Measurements from ENCODE around the gene VTN.

VTN gene

GRCh38 chr17:28394337-28395116, 24.4 kb upstream of the VTN start:
- no peak for DNase-seq

- no peak for DNase-seq
These were observed 22.4 kb upstream of the VTN start for GRCh38 chr17:28392491-28392890.

- no peak for DNase-seq
These were observed 21.3 kb upstream of the VTN start for GRCh38 chr17:28391401-28391800.

GRCh38 chr17:28390984-28391383, 20.9 kb upstream of the VTN start:
- no peak for DNase-seq

GRCh38 chr17:28390563-28390962, 20.5 kb upstream of the VTN start:
- no peak for DNase-seq

GRCh38 chr17:28390141-28390540, 20.0 kb upstream of the VTN start:
- no peak for DNase-seq

GRCh38 chr17:28388106-28388505, 18.0 kb upstream of the VTN start:
- no peak for DNase-seq

- no peak for DNase-seq
These were observed 16.3 kb upstream of the VTN start for GRCh38 chr17:28386391-28386790.

- no peak for DNase-seq
These were observed 15.3 kb upstream of the VTN start for GRCh38 chr17:28385406-28385805.

GRCh38 chr17:28385037-28385400, 14.9 kb upstream of the VTN start:
- no peak for DNase-seq

GRCh38 chr17:28384281-28385036, 14.4 kb upstream of the VTN start:
- peak; percentile 38 to 80 (median 52) for DNase-seq

GRCh38 chr17:28381141-28381825, 11.2 kb upstream of the VTN start:
- peak in 1 of 5 donors; percentile 36 for DNase-seq

GRCh38 chr17:28379814-28380801, 10.0 kb upstream of the VTN start:
- no peak for DNase-seq

- DNase-seq: no peak
These were observed 2.8 kb upstream of the VTN start for GRCh38 chr17:28372945-28373274.

GRCh38 chr17:28372203-28372944, 2.3 kb upstream of the VTN start:
- DNase-seq: peak in 1 of 5 donors; percentile 35

GRCh38 chr17:28371245-28372202, 1.4 kb upstream of the VTN start, which contains the start of gene SARM1:
TSS of gene SARM1 (plus strand) at chr17:28371694. CDS start at chr17:28372033, 339 bp downstream.
- peak; percentile 68 to 90 (median 72) for DNase-seq

GRCh38 chr17:28370744-28371103, 617 bp upstream of the VTN start:
- DNase-seq: no peak

- DNase-seq: no peak
These were observed 448 bp downstream of the VTN start for GRCh38 chr17:28369684-28370034.

- DNase-seq: no peak
These were observed 1.0 kb downstream of the VTN start for GRCh38 chr17:28368915-28369683.

GRCh38 chr17:28368306-28368831, 1.7 kb downstream of the VTN start:
- no peak for DNase-seq

Measured in T-helper 1 cell (primary cell).